Heart left ventricle (tissue), 13 donors: ENCODE measurements around the gene C2orf68.

Source experiments
- POLR2A ChIP-seq, 2 donors: fragments of 450-650 bp; IDR thresholded peaks; one replicate each; pipeline ENCODE4 v1.6.1; 2017; ENCODE audit warnings: antibody characterized with exemption in 2 of 2, mild to moderate bottlenecking in 2 of 2, moderate library complexity in 2 of 2
- TF ChIP-seq, protein P1 (sequence below), 12 donors: fragments of 200-600 bp; sonication (generic) in 4 of 12; IDR thresholded peaks; one replicate each; pipeline versions ENCODE4 v1.5.0 to v1.8.0; 2018 to 2022; ENCODE audit warnings: antibody characterized with exemption in 12 of 12, mild to moderate bottlenecking in 5 of 12
- donor health status: ischemic (EF 13 %, LVEDD 7.1; RV severe dilation, severe dysfunction).
- donor health status: DM: no; HTN: yes; CAD: no.
- donor health status: DM: no; HTN: no; CAD: no.
- donor health status: ischemic (EF 25% LVEDD 6.9; RV normal size, moderate dysfunction).
- donor health status: ischemic (EF 25% LVEDD 5.7; RV mildly dilated, moderate dysfunction).
- donor health status: ischemic (EF 35%, LVEDD 5.7; RV mildly dilated, moderate dysfunction).
- donor health status: nonischemic (EF 11% LVEDD 7.7; RV severe dilation, severe dysfunction).
- donor health status: DM: yes; HTN: yes; CAD: no.
- donor health status: PGD.
- donor health status: ischemic (EF 29% LVEDD 5.4; RV normal size, mild dysfunction).
- donor health status: nonischemic (EF 23%, LVEDD 6.1; RV moderate dilation, normal function).

DNA sequence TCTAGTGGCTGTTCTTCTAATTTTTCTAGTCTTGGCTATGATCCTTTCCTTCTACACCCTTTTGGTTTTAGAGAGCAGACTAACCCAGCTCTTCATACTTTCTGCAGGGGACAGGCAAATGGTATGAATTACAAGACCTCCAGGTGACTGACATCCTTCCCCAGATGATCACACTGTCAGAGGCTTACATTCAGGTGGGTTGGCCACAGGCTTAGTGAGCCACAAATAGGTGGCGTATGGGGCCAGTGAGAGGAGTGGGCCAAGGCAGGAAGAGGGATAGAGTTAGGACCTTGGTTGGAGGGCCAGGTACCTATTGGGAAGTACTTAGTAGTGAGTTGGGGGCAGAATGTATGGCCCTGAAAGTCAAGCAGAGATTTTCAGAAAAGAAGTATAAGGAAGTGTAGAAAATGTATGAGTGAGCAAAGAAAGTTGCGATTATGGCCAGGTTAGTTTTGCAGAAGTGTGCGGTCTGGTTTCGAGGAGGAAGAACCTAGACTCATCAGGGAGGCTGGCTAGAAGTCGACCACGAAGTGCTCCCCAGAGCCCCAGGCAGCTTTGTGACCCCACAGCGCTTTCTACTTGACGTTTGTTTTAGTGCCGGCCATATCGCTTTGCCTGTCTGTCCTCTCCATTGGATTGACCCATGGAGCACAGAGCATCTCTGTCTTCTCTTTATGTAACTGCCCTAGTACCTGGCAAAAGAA lies 36.1 kb upstream of the C2orf68 start:
- no peak for TF ChIP-seq POLR2A (IDR thresholded peaks at IDR 0.05)
- TF ChIP-seq, protein P1, sequence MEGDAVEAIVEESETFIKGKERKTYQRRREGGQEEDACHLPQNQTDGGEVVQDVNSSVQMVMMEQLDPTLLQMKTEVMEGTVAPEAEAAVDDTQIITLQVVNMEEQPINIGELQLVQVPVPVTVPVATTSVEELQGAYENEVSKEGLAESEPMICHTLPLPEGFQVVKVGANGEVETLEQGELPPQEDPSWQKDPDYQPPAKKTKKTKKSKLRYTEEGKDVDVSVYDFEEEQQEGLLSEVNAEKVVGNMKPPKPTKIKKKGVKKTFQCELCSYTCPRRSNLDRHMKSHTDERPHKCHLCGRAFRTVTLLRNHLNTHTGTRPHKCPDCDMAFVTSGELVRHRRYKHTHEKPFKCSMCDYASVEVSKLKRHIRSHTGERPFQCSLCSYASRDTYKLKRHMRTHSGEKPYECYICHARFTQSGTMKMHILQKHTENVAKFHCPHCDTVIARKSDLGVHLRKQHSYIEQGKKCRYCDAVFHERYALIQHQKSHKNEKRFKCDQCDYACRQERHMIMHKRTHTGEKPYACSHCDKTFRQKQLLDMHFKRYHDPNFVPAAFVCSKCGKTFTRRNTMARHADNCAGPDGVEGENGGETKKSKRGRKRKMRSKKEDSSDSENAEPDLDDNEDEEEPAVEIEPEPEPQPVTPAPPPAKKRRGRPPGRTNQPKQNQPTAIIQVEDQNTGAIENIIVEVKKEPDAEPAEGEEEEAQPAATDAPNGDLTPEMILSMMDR (IDR thresholded peaks at IDR 0.05), result no peak
